Stomach (tissue), 9 donors: ENCODE results near the gene ZNF598. TPM values are rescaled to one million over a fixed set of nuclear protein-coding genes. Genes with fewer than 3 reads are reported as not detected.

Experiments
- DNase-seq, 2 donors: peaks; one replicate each; pipeline versions ENCODE4 v3.0.0 to v3.0.0-alpha.2; 2013 to 2019
- H3K27ac ChIP-seq, 5 donors: fragments of 200-600 bp in 4 of 5; sonication (generic) in 4 of 5; one replicate each; pipeline ENCODE4 v1.5.1; 2013 to 2019; ENCODE audit warnings: mild to moderate bottlenecking in 1 of 5, moderate library complexity in 1 of 5
- H3K27me3 ChIP-seq, 3 donors: fragments of 200-600 bp; sonication (generic); one replicate each; pipeline ENCODE4 v1.5.1; 2017 to 2019; ENCODE audit warnings: mixed run types in 1 of 3
- H3K36me3 ChIP-seq, 4 donors: fragments of 200-600 bp; sonication (generic); 1 replicate in 3 of 4; 2 replicates in 1 of 4; pipeline ENCODE4 v1.5.1; 2016 to 2019
- H3K4me1 ChIP-seq, 4 donors: fragments of 200-600 bp; sonication (generic); one replicate each; pipeline ENCODE4 v1.5.1; 2016 to 2019
- H3K4me3 ChIP-seq, 4 donors: fragments of 200-600 bp; sonication (generic) in 3 of 4; one replicate each; pipeline ENCODE4 v1.5.1; 2016 to 2019; ENCODE audit warnings: mild to moderate bottlenecking in 1 of 4
- H3K9me3 ChIP-seq, 4 donors: fragments of 200-600 bp; sonication (generic); one replicate each; pipeline ENCODE4 v1.5.1; 2016 to 2019
- EP300 ChIP-seq: sonication (generic); formaldehyde crosslinking; IDR thresholded peaks from one replicate; pipeline ENCODE4 v1.6.1; 2017; ENCODE audit warnings: antibody characterized with exemption
- POLR2A ChIP-seq, 4 donors: fragments of 450-650 bp; IDR thresholded peaks; one replicate each; pipeline ENCODE4 v1.6.1; 2016; ENCODE audit warnings: antibody characterized with exemption in 4 of 4, control low read depth in 2 of 4, mild to moderate bottlenecking in 1 of 4, moderate library complexity in 1 of 4
- POLR2AphosphoS5 ChIP-seq, 3 donors: sonication (generic); formaldehyde crosslinking; IDR thresholded peaks; one replicate each; pipeline ENCODE4 v1.6.1; 2016; ENCODE audit warnings: antibody characterized with exemption in 3 of 3
- WGBS, 5 donors: extraction: QIAGEN DNeasy Blood & Tissue Kit in 3 of 5; methylation state at CpG; one replicate each; pipeline versions ENCODE4 v1.1.5 to v1.1.7; 2013 to 2018; 5-methylcytosine and 5-hydroxymethylcytosine counted together
- intact Hi-C: fragments of 100-400 bp; cut with DNase I; formaldehyde crosslinking; loops from one replicate; pipeline ENCODE4 v1.15.1; 2023; ENCODE audit warnings: low total_unique reads
- polyA plus RNA-seq, 3 donors: library from polyadenylated mRNA; stranded (reverse); fragments of 200-250 nt; gene quantifications; one replicate each; pipeline ENCODE4 v1.2.3, GENCODE V29; 2013
- total RNA-seq, 5 donors: library from RNA; depleted of rRNA; stranded (reverse); fragments of >200 nt; gene quantifications; one replicate each; pipeline versions ENCODE4 v1.1.0 to v1.2.3, GENCODE V29; 2014 to 2016
- TF ChIP-seq, protein P1 (sequence below), 7 experiments: fragments of 450-650 bp in 4 of 7; fragments of 200-600 bp in 3 of 7; sonication (generic) in 3 of 7; IDR thresholded peaks; one replicate each; pipeline ENCODE4 v1.5.1; 2016 to 2019; ENCODE audit warnings: antibody characterized with exemption in 7 of 7, control low read depth in 2 of 7, mild to moderate bottlenecking in 1 of 7
- donor health status: healthy with polysubstance abuse.
- donor health status: Bipolar disorder and iron deficiency.
- donor health status: healthy.

ZNF598 gene
- total and polyA plus RNA-seq, 8 donors = 16.3 to 86.2 (median 26.2) TPM

DNA sequence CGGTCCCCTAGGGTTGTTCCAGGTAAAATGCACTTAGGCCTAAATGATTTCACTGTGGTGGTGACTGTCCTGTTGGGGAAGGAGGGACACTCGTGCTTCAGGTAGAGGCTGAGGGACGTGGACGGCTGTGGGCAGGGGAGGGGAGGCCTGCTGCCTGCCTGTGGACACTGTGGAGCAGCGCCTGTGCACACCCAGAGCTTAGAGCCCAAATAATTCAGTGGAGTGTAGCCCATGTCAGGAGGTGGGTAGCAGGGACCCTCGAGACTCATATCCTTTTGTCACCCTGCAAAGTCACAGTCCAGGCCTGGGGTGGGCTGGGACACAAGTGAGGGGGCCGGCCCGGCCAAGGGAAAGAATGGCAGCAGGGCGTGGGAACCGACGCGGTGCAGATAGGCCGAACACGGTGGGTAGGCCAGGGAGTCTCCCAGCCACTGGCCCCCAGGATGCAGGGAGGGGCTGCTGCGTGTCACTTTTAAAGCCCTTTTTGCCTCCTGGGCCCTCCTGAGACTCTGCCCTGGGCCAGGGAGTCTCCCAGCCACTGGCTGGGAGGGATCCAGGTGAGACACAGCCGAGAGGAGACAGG is 16.3 kb upstream of the ZNF598 start:
- H3K4me1 ChIP-seq = peaks cover 46 to 71% (median 65%) of the 10 kb centered on the region in 4 donors
- DNase-seq = peak in 1 of 2 donors; percentile 19
- no peak for TF ChIP-seq EP300
- no peak for TF ChIP-seq POLR2A (IDR thresholded peaks at IDR 0.05)
- TF ChIP-seq POLR2AphosphoS5 (IDR thresholded peaks at IDR 0.05) = no peak
- TF ChIP-seq, protein P1, sequence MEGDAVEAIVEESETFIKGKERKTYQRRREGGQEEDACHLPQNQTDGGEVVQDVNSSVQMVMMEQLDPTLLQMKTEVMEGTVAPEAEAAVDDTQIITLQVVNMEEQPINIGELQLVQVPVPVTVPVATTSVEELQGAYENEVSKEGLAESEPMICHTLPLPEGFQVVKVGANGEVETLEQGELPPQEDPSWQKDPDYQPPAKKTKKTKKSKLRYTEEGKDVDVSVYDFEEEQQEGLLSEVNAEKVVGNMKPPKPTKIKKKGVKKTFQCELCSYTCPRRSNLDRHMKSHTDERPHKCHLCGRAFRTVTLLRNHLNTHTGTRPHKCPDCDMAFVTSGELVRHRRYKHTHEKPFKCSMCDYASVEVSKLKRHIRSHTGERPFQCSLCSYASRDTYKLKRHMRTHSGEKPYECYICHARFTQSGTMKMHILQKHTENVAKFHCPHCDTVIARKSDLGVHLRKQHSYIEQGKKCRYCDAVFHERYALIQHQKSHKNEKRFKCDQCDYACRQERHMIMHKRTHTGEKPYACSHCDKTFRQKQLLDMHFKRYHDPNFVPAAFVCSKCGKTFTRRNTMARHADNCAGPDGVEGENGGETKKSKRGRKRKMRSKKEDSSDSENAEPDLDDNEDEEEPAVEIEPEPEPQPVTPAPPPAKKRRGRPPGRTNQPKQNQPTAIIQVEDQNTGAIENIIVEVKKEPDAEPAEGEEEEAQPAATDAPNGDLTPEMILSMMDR (IDR thresholded peaks at IDR 0.05) = no peak
- H3K9me3 ChIP-seq = no peaks in the 10 kb centered on the region
- H3K27me3 ChIP-seq = peaks cover 0 to 26% (median 9%) of the 10 kb centered on the region in 3 donors
- peaks cover 4 to 17% (median 11%) of the 10 kb centered on the region in 4 donors for H3K36me3 ChIP-seq
- peak overlapping the region; percentile 72 to 92 (median 78) for H3K4me3 ChIP-seq
- intact Hi-C loops = loop anchor here (10.0 kb wide), 1 partner anchor 59 kb away; no protein-coding TSS in a partner anchor
- WGBS, 5 donors = 65 to 79% (median 76%) methylated on average over 15 to 16 of the region's 16 CpGs
- peak overlapping the region in 4 of 5 donors; percentile 67 to 92 (median 78) for H3K27ac ChIP-seq

DNA sequence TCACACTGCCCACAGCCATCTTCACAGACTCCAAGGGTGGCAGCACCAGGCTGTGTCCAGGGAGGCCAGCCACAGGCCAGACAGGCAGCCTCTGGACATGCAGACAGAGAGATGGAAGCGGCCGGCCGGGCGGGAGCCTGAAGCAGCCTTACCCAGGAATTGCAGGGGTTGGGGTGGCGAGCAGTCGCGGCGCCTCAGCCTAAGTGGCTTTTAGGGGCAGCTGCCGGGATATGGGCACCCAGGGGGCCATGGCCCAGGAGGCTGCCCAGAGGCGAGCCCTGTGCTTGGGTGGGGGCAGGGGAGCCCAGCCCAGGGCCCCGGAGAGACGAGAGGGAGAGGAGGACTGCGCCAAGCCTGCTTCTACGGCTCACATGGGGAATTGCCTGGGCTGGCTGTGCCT is 15.6 kb upstream of the ZNF598 start:
- 90 to 99% (median 94%) methylated on average over 7 to 14 of the region's 14 CpGs for WGBS, 5 donors
- H3K4me3 ChIP-seq = no peak overlapping the region
- TF ChIP-seq EP300 = no peak
- no peak for TF ChIP-seq POLR2AphosphoS5 (IDR thresholded peaks at IDR 0.05)
- TF ChIP-seq, protein P1 (IDR thresholded peaks at IDR 0.05) = no peak
- no peak for TF ChIP-seq POLR2A (IDR thresholded peaks at IDR 0.05)
- H3K27me3 ChIP-seq = peaks cover 6 to 34% (median 16%) of the 10 kb centered on the region in 3 donors
- no peaks in the 10 kb centered on the region for H3K9me3 ChIP-seq
- intact Hi-C loops = loop anchor here (10.0 kb wide), 1 partner anchor 60 kb away; no protein-coding TSS in a partner anchor
- no peak overlapping the region for H3K27ac ChIP-seq
- peaks cover 51 to 75% (median 68%) of the 10 kb centered on the region in 4 donors for H3K4me1 ChIP-seq
- DNase-seq = peak in 1 of 2 donors; percentile 8
- H3K36me3 ChIP-seq = peaks cover 4 to 10% (median 8%) of the 10 kb centered on the region in 4 donors

DNA sequence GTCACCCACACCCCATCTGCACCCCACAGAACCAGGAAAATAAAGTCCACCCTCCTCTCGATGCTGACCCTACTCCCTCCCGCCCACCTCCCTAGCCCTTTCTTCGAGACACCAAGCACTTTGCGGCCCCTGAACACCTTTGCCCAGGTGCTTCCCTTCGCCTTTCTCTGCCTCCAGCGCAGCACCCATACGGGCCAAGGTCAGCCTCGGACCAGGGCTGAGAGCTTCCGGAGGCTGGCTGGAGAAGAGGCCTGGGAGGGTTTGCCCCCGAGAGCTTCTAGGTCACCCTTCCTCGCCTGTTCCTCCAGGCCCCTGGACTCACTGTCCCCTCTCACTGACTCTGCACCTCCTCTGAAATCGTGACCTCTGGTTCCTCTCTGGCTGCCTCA is 14.4 kb upstream of the ZNF598 start:
- no peaks in the 10 kb centered on the region for H3K36me3 ChIP-seq
- H3K27ac ChIP-seq = peak overlapping the region; percentile 66 to 81 (median 74)
- TF ChIP-seq EP300 (no peak), POLR2AphosphoS5 (IDR thresholded peaks at IDR 0.05) (no peak), POLR2A (IDR thresholded peaks at IDR 0.05) (no peak)
- TF ChIP-seq, protein P1 (IDR thresholded peaks at IDR 0.05) = no peak
- WGBS, 5 donors = 84 to 97% (median 90%) methylated on average over 12 of the region's 12 CpGs
- H3K4me3 ChIP-seq = peak overlapping the region in 1 of 4 donors; percentile 38
- DNase-seq = no peak
- H3K4me1 ChIP-seq = peaks cover 53 to 72% (median 68%) of the 10 kb centered on the region in 4 donors
- intact Hi-C loops = loop anchor here (5.0 to 10.0 kb wide), 2 partner anchors 61 to 128 kb away; no protein-coding TSS in a partner anchor
- H3K27me3 ChIP-seq = peaks cover 18 to 46% (median 28%) of the 10 kb centered on the region in 3 donors
- H3K9me3 ChIP-seq = no peaks in the 10 kb centered on the region

DNA sequence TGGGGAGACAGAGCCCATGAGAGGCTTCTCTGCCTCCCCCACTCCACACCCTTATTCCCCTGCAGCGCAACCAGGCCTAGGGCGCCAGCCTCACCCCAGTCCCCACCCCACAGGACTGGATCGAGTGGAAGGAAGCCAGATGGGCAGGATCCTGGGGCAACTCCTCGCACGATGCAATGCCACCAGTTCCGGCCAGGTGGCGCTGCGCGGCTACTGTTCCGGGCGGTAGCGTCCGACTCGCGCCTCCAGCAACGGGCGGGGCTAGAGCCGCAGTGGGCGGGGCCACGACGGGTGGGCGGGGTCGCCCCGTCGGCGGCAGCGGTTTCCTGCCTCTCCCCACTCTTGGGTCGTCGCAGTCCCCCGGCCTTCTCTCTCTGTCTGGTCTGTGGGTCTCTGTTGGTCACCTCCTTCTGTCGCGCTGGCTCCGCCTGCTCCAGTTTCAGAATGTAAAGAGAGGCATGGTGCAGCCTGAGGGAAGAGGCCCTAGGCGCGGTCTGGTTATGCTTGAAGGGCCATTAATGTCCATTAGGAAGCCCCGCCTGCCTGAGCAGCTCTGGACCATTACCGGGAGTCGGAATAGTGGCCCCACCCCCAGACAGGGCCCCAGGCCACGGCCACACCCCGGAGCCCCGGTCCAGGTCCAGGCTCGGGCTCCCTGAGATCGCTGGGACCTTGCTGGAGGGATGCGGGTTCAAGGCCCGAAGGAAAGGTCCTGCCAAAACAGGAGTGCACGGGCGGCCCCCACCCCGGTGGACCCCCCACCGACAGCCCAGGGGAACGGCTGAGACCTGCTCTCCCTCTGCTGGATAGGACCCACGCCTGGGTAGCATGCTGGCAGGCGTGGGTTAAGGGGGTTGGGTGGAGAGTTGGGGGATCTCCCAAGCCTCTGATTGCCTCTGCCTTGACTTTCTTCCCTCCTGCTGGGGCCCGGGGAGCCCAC is 13.7 kb upstream of the ZNF598 start:
- TF ChIP-seq POLR2AphosphoS5 (IDR thresholded peaks at IDR 0.05) (peak; percentile 40 to 93 (median 47)), EP300 (no peak), POLR2A (IDR thresholded peaks at IDR 0.05) (no peak)
- TF ChIP-seq, protein P1 (IDR thresholded peaks at IDR 0.05) = peak in 6 of 7 experiments; percentile 87 to 99 (median 99)
- WGBS, 5 donors = 9 to 27% (median 14%) methylated on average over 8 to 53 of the region's 53 CpGs
- peaks cover 20 to 52% (median 31%) of the 10 kb centered on the region in 3 donors for H3K27me3 ChIP-seq
- no peaks in the 10 kb centered on the region for H3K9me3 ChIP-seq
- H3K36me3 ChIP-seq = no peaks in the 10 kb centered on the region
- intact Hi-C loops = loop anchor here (5.0 to 10.0 kb wide), 2 partner anchors 61 to 129 kb away; no protein-coding TSS in a partner anchor
- H3K4me1 ChIP-seq = peaks cover 46 to 65% (median 62%) of the 10 kb centered on the region in 4 donors
- peak; percentile 96 to 97 for DNase-seq
- peak overlapping the region; percentile 66 to 81 (median 74) for H3K27ac ChIP-seq
- H3K4me3 ChIP-seq = peak overlapping the region; percentile 24 to 39 (median 35)
